Activated naive CD8-positive, alpha-beta T cell treated with anti-CD3 and anti-CD28 coated beads, Interleukin-2, amount 50 U/mL, for 24 hours (primary cell): Measurements from ENCODE around the gene AQP1.

Experiments used
- ATAC-seq: fragments of 150-1000 bp; cut with Tn5 transposase; one replicate; pipeline ENCODE4 v1.10.0; 2021
- DNase-seq: peaks from one replicate; pipeline ENCODE4 v3.0.0; 2021
- H3K27ac Mint-ChIP-seq: one replicate; pipeline ENCODE4 v1.8.0; 2021; ENCODE audit warnings: mild to moderate bottlenecking, mixed read lengths
- H3K27me3 Mint-ChIP-seq: one replicate; pipeline ENCODE4 v1.8.0; 2021; ENCODE audit warnings: mixed read lengths
- H3K36me3 Mint-ChIP-seq: one replicate; pipeline ENCODE4 v1.8.0; 2021; ENCODE audit warnings: low read depth, mixed read lengths
- H3K4me1 Mint-ChIP-seq: one replicate; pipeline ENCODE4 v1.8.0; 2021; ENCODE audit warnings: mixed read lengths
- H3K4me3 Mint-ChIP-seq: one replicate; pipeline ENCODE4 v1.8.0; 2021; ENCODE audit warnings: mild to moderate bottlenecking, moderate library complexity, mixed read lengths
- H3K9me3 Mint-ChIP-seq: one replicate; pipeline ENCODE4 v1.8.0; 2021; ENCODE audit warnings: mixed read lengths

The AQP1 gene

GRCh38 chr7:30906515-30907240 lies 5.0 kb upstream of the AQP1 start:
- H3K27ac Mint-ChIP-seq, result no peak overlapping the region
- no peak overlapping the region for H3K4me3 Mint-ChIP-seq
- H3K36me3 Mint-ChIP-seq, result no peaks in the 10 kb centered on the region
- ATAC-seq (no peak), DNase-seq (no peak)
- no peaks in the 10 kb centered on the region for H3K27me3 Mint-ChIP-seq
- H3K4me1 Mint-ChIP-seq, result no peaks in the 10 kb centered on the region
- H3K9me3 Mint-ChIP-seq, result no peaks in the 10 kb centered on the region

DNA sequence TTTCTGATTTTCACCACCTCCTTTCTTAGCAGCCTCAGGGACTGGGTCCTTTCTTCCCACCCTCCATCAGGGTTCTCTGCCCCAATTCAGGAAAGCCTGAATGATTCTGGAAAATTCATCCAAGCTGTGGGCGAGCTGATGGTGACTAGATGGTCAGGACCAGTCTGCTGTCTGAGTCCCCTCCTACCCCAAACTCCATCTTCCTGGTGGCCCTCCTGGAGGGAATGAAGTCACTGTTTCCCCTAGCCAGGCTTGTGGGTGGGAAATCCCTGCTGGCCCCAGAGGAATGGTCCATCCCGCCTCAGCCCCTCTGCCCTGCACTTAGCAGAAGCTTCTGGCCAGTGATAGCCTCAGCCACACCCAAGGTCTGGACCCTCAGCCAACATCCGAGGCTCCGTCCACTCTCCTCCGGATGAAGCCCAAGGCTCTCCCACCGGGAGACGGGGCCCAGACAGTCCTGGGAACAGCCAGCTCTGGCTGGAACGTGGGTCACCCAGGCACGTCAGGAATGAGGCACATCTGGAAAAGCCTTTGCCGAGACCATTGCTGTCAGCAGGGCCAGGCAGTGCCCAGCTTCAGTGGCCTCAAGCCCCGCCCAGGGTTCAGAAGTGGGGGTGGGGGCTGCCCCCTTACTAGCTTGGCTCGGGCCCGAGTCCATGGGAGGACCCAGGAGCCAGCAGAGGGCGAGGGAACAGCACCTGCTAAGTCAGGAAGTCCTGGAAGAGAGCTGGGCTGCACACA lies 4.0 kb upstream of the AQP1 start:
- Mint-ChIP-seq H3K9me3 (no peaks in the 10 kb centered on the region), H3K27me3 (no peaks in the 10 kb centered on the region), H3K36me3 (no peaks in the 10 kb centered on the region), H3K27ac (no peak overlapping the region), H3K4me3 (no peak overlapping the region), H3K4me1 (no peaks in the 10 kb centered on the region)
- no peak for DNase-seq
- no peak for ATAC-seq

GRCh38 chr7:30908681-30909080 lies 3.0 kb upstream of the AQP1 start:
- Mint-ChIP-seq H3K27ac (no peak overlapping the region), H3K9me3 (no peaks in the 10 kb centered on the region)
- ATAC-seq, result no peak

GRCh38 chr7:30909431-30909830 lies 2.2 kb upstream of the AQP1 start:
- no peaks in the 10 kb centered on the region for H3K27me3 Mint-ChIP-seq
- no peak overlapping the region for H3K4me3 Mint-ChIP-seq
- no peak overlapping the region for H3K27ac Mint-ChIP-seq
- no peaks in the 10 kb centered on the region for H3K9me3 Mint-ChIP-seq
- no peak for ATAC-seq
- no peaks in the 10 kb centered on the region for H3K4me1 Mint-ChIP-seq
- no peaks in the 10 kb centered on the region for H3K36me3 Mint-ChIP-seq
- DNase-seq, result no peak

More at GRCh38 chr7:30908681-30909080, 3.0 kb upstream of the AQP1 start:
- Mint-ChIP-seq H3K27me3 (no peaks in the 10 kb centered on the region), H3K4me1 (no peaks in the 10 kb centered on the region), H3K36me3 (no peaks in the 10 kb centered on the region), H3K4me3 (no peak overlapping the region)
- no peak for DNase-seq

- DNase-seq, result no peak
- no peaks in the 10 kb centered on the region for H3K4me1 Mint-ChIP-seq
- no peaks in the 10 kb centered on the region for H3K27me3 Mint-ChIP-seq
- H3K9me3 Mint-ChIP-seq, result no peaks in the 10 kb centered on the region
- no peak overlapping the region for H3K27ac Mint-ChIP-seq
- no peaks in the 10 kb centered on the region for H3K36me3 Mint-ChIP-seq
- H3K4me3 Mint-ChIP-seq, result no peak overlapping the region
- no peak for ATAC-seq
Measured at GRCh38 chr7:30910411-30911073, 1.1 kb upstream of the AQP1 start.

DNA sequence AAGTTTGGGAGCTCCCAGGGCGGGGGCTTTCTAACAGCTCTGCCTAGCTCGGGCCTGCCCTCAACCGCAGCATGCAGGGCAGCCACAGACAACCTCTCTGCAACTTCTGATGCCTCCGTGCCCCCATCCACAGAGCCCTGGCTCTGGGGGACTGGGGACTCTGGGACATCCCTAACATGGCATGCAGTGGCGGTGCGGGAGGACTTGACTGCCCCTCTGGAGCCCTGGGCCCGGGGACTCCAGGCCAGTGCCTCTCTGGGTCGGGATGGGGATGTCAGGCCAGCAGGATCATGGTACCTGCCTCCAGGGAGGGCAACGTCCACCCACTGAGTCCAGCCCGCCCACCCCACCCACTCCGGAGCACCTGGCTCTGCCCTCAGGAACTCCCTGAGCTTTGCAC lies 520 bp upstream of the AQP1 start:
- DNase-seq, result no peak
- ATAC-seq, result no peak
- Mint-ChIP-seq H3K27ac (no peak overlapping the region), H3K4me1 (no peaks in the 10 kb centered on the region), H3K27me3 (no peaks in the 10 kb centered on the region), H3K36me3 (no peaks in the 10 kb centered on the region), H3K4me3 (no peak overlapping the region), H3K9me3 (no peaks in the 10 kb centered on the region)

- Mint-ChIP-seq H3K4me1 (no peaks in the 10 kb centered on the region), H3K27me3 (no peaks in the 10 kb centered on the region), H3K9me3 (no peaks in the 10 kb centered on the region), H3K4me3 (no peak overlapping the region), H3K36me3 (no peaks in the 10 kb centered on the region), H3K27ac (no peak overlapping the region)
- no peak for DNase-seq
- ATAC-seq, result no peak
Measured at GRCh38 chr7:30912021-30912730, 523 bp downstream of the AQP1 start.

DNA sequence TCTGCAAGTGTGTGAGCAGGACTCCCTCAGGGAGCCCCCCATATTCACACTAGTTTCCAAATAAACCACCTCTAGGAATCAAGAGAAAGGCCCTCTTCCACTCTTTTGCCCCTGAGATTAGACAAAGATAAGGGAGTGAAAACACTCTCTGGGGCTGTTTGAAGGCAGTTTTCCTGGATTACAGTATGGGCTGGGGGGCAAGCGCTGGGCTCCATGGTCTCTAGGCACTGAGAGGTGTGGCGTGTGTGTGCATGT lies 1.0 kb downstream of the AQP1 start:
- H3K27me3 Mint-ChIP-seq, result no peaks in the 10 kb centered on the region
- H3K4me1 Mint-ChIP-seq, result no peaks in the 10 kb centered on the region
- no peaks in the 10 kb centered on the region for H3K36me3 Mint-ChIP-seq
- no peak for ATAC-seq
- no peaks in the 10 kb centered on the region for H3K9me3 Mint-ChIP-seq
- no peak overlapping the region for H3K4me3 Mint-ChIP-seq
- H3K27ac Mint-ChIP-seq, result no peak overlapping the region
- no peak for DNase-seq

GRCh38 chr7:30912986-30913811 lies 1.5 kb downstream of the AQP1 start:
- Mint-ChIP-seq H3K27ac (no peak overlapping the region), H3K4me1 (no peaks in the 10 kb centered on the region), H3K9me3 (no peaks in the 10 kb centered on the region), H3K4me3 (no peak overlapping the region), H3K27me3 (no peaks in the 10 kb centered on the region), H3K36me3 (no peaks in the 10 kb centered on the region)
- no peak for ATAC-seq
- DNase-seq, result no peak

- H3K9me3 Mint-ChIP-seq, result no peaks in the 10 kb centered on the region
- no peaks in the 10 kb centered on the region for H3K4me1 Mint-ChIP-seq
- H3K27me3 Mint-ChIP-seq, result no peaks in the 10 kb centered on the region
- no peak overlapping the region for H3K27ac Mint-ChIP-seq
- H3K36me3 Mint-ChIP-seq, result no peaks in the 10 kb centered on the region
- DNase-seq (no peak), ATAC-seq (no peak)
- no peak overlapping the region for H3K4me3 Mint-ChIP-seq
Measured at GRCh38 chr7:30913821-30914515, 2.3 kb downstream of the AQP1 start.

- ATAC-seq (peak; percentile 20), DNase-seq (peak; percentile 8)
- Mint-ChIP-seq H3K9me3 (no peaks in the 10 kb centered on the region), H3K4me1 (no peaks in the 10 kb centered on the region), H3K36me3 (no peaks in the 10 kb centered on the region), H3K4me3 (no peak overlapping the region), H3K27ac (no peak overlapping the region), H3K27me3 (no peaks in the 10 kb centered on the region)
Measured at GRCh38 chr7:30914596-30914995, 2.9 kb downstream of the AQP1 start.

- no peak overlapping the region for H3K27ac Mint-ChIP-seq
- no peaks in the 10 kb centered on the region for H3K27me3 Mint-ChIP-seq
- DNase-seq (no peak), ATAC-seq (peak; percentile 16)
- no peaks in the 10 kb centered on the region for H3K36me3 Mint-ChIP-seq
- no peaks in the 10 kb centered on the region for H3K9me3 Mint-ChIP-seq
- H3K4me1 Mint-ChIP-seq, result no peaks in the 10 kb centered on the region
- H3K4me3 Mint-ChIP-seq, result no peak overlapping the region
Measured at GRCh38 chr7:30915005-30915601, 3.5 kb downstream of the AQP1 start.

DNA sequence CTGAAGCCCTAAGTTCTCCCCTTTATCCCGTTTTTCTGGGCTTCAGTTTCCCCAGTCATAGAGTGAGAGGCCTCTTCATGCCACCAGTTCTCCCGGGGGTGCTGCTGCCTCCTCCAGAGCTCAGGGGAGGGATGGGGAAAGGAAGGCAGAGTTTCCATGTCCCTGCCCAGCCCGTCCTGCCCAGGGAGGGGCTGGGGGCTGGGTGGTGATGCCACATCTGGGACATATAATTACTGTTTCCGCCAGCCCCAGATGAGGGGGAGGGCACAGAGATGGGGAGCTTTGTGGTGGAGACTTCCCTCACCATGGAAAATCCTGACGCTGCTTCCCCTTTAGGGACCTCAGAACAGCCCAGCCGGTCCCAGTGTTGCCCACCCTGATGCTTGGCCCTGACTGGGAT lies 4.1 kb downstream of the AQP1 start:
- no peaks in the 10 kb centered on the region for H3K36me3 Mint-ChIP-seq
- no peaks in the 10 kb centered on the region for H3K9me3 Mint-ChIP-seq
- H3K4me1 Mint-ChIP-seq, result no peaks in the 10 kb centered on the region

More for the DNA sequence above, 4.1 kb downstream of the AQP1 start:
- ATAC-seq (no peak), DNase-seq (no peak)
- no peak overlapping the region for H3K27ac Mint-ChIP-seq
- no peak overlapping the region for H3K4me3 Mint-ChIP-seq
- no peaks in the 10 kb centered on the region for H3K27me3 Mint-ChIP-seq
